HEK293 (cell line): ENCODE data around the gene KIF18B.

ENCODE experiments used
- CTCF ChIA-PET: fragments of 350-600 bp; formaldehyde crosslinking; extraction: SDS; loops from one replicate; lab custom pipeline; 2021; ENCODE audit warnings: antibody characterized with exemption; lab: Yijun Ruan, JAX
- POLR2A ChIA-PET: fragments of 300-600 bp; formaldehyde crosslinking; extraction: SDS; loops from one replicate; lab custom pipeline; 2020; ENCODE audit warnings: antibody characterized with exemption, inconsistent platforms; lab: Yijun Ruan, JAX
- H3K27ac ChIP-seq: fragments of 200-500 bp; sonication (Bioruptor generic); 2 replicates; pipeline ENCODE4 v1.5.1; 2014; ENCODE audit warnings: low read depth, low read length, control low read depth, inconsistent platforms; ENCODE audit errors: extremely low read depth
- H3K36me3 ChIP-seq, 2 experiments: fragments of 200-500 bp in 1 of 2; sonication (Bioruptor generic) in 1 of 2; 1 replicate in 1 of 2; 2 replicates in 1 of 2; pipeline ENCODE4 v1.5.1; 2014 to 2017; ENCODE audit warnings: inconsistent platforms in 2 of 2, low read length in 2 of 2; ENCODE audit not compliant: control insufficient read depth in 2 of 2, insufficient read depth in 1 of 2
- H3K4me1 ChIP-seq: fragments of 200-500 bp; sonication (Bioruptor generic); 2 replicates; pipeline ENCODE4 v1.5.1; 2014; ENCODE audit warnings: mild to moderate bottlenecking, low read length, inconsistent platforms; ENCODE audit not compliant: control insufficient read depth, insufficient read depth
- H3K4me3 ChIP-seq: 2 replicates; pipeline ENCODE4 v1.5.1; 2011; ENCODE audit warnings: low read depth, mild to moderate bottlenecking, control low read depth, low read length, moderate library complexity
- H3K9me3 ChIP-seq: fragments of 200-500 bp; sonication (Bioruptor generic); 2 replicates; pipeline ENCODE4 v1.5.1; 2014; ENCODE audit warnings: low read depth, low read length, inconsistent platforms; ENCODE audit not compliant: control insufficient read depth, insufficient read depth
- ATF2 ChIP-seq: fragments of 450-650 bp; formaldehyde crosslinking; IDR thresholded peaks from 2 replicates; pipeline ENCODE4 v1.5.1; 2016; ENCODE audit warnings: missing biosample characterization, missing genetic modification characterization, low read depth
- EGR2 ChIP-seq: fragments of 450-650 bp; formaldehyde crosslinking; IDR thresholded peaks from 2 replicates; pipeline ENCODE4 v1.5.1; 2016; ENCODE audit warnings: low read depth, missing biosample characterization, missing genetic modification characterization
- TCF7L2 ChIP-seq: IDR thresholded peaks from 2 replicates; pipeline ENCODE4 v1.6.1; 2011; ENCODE audit warnings: low read depth, mild to moderate bottlenecking, inconsistent platforms, low read length, moderate library complexity, borderline replicate concordance
- ZBTB44 ChIP-seq: fragments of 450-650 bp; IDR thresholded peaks from 2 replicates; pipeline ENCODE4 v1.5.1; 2018; ENCODE audit warnings: missing biosample characterization, mild to moderate bottlenecking, missing genetic modification characterization
- ZFHX2 ChIP-seq: fragments of 450-650 bp; formaldehyde crosslinking; conservative IDR thresholded peaks from 2 replicates; pipeline ENCODE4 v1.5.1; 2016; ENCODE audit warnings: missing biosample characterization, missing genetic modification characterization
- ZFP41 ChIP-seq: fragments of 450-650 bp; formaldehyde crosslinking; IDR thresholded peaks from 2 replicates; pipeline ENCODE4 v1.5.1; 2016; ENCODE audit warnings: missing biosample characterization, missing genetic modification characterization, borderline replicate concordance
- ZNF169 ChIP-seq: fragments of 450-650 bp; formaldehyde crosslinking; IDR thresholded peaks from 2 replicates; pipeline ENCODE4 v1.5.1; 2016; ENCODE audit warnings: missing biosample characterization, missing genetic modification characterization
- ZNF214 ChIP-seq: fragments of 450-650 bp; formaldehyde crosslinking; IDR thresholded peaks from 2 replicates; pipeline ENCODE4 v1.5.1; 2017; ENCODE audit warnings: missing biosample characterization, mild to moderate bottlenecking, missing genetic modification characterization, borderline replicate concordance
- ZNF23 ChIP-seq: fragments of 450-650 bp; formaldehyde crosslinking; IDR thresholded peaks from 2 replicates; pipeline ENCODE4 v1.5.1; 2016; ENCODE audit warnings: missing biosample characterization, missing genetic modification characterization, borderline replicate concordance
- ZNF266 ChIP-seq: fragments of 450-650 bp; formaldehyde crosslinking; IDR thresholded peaks from 2 replicates; pipeline ENCODE4 v1.5.1; 2016; ENCODE audit warnings: missing biosample characterization, missing genetic modification characterization, low read depth
- ZNF324 ChIP-seq: fragments of 450-650 bp; formaldehyde crosslinking; IDR thresholded peaks from 2 replicates; pipeline ENCODE4 v1.5.1; 2016; ENCODE audit warnings: missing biosample characterization, missing genetic modification characterization
- ZNF501 ChIP-seq: fragments of 450-650 bp; formaldehyde crosslinking; IDR thresholded peaks from 2 replicates; pipeline ENCODE4 v1.5.1; 2016; ENCODE audit warnings: missing biosample characterization, missing genetic modification characterization
- ZNF518A ChIP-seq: fragments of 450-650 bp; formaldehyde crosslinking; conservative IDR thresholded peaks from 2 replicates; pipeline ENCODE4 v1.5.1; 2016; ENCODE audit warnings: low read depth, missing biosample characterization, missing genetic modification characterization
- ZNF560 ChIP-seq: fragments of 450-650 bp; formaldehyde crosslinking; IDR thresholded peaks from 2 replicates; pipeline ENCODE4 v1.5.1; 2017; ENCODE audit warnings: missing biosample characterization, missing genetic modification characterization, borderline replicate concordance
- ZNF701 ChIP-seq: fragments of 450-650 bp; formaldehyde crosslinking; IDR thresholded peaks from 2 replicates; pipeline ENCODE4 v1.5.1; 2016; ENCODE audit warnings: missing biosample characterization, missing genetic modification characterization
- ZSCAN30 ChIP-seq: fragments of 450-650 bp; IDR thresholded peaks from 2 replicates; pipeline ENCODE4 v1.5.1; 2018; ENCODE audit warnings: missing biosample characterization, mild to moderate bottlenecking, missing genetic modification characterization, moderate library complexity

The KIF18B gene

GRCh38 chr17:44969144-44969780 is 21.7 kb upstream of the KIF18B start:
- peaks cover 3% of the 10 kb centered on the region for H3K4me1 ChIP-seq
- H3K27ac ChIP-seq = no peak overlapping the region
- TF ChIP-seq ZNF266 (tag by site-specific recombination) (no peak), ZNF324 (tag by site-specific recombination) (no peak), ZNF560 (tag by site-specific recombination) (no peak), ZNF501 (no peak), ZFP41 (tag by site-specific recombination) (no peak), ATF2 (tag by site-specific recombination) (no peak), ZNF169 (tag by site-specific recombination) (no peak), ZNF518A (no peak), TCF7L2 (no peak), EGR2 (tag by site-specific recombination) (peak; percentile 71), ZSCAN30 (tag by site-specific recombination) (no peak), ZFHX2 (tag by site-specific recombination) (peak; percentile 81), ZNF23 (tag by site-specific recombination) (no peak), ZNF214 (tag by site-specific recombination) (no peak), ZBTB44 (tag by site-specific recombination) (no peak), ZNF701 (no peak)
- TF ChIP-seq, all 188 proteins: peak for 2
- Histone ChIP-seq H3K36me3 (no peaks in the 10 kb centered on the region), H3K4me3 (no peak overlapping the region), H3K9me3 (no peaks in the 10 kb centered on the region)
- ChIA-PET CTCF (interaction anchor here (0.6 to 2.0 kb wide), 7 partner anchors 29 to 89 kb away, joined by 3 to 10 read pairs (median 3); no protein-coding TSS in a partner anchor), POLR2A (interaction anchor here (0.8 to 1.4 kb wide), 4 partner anchors 8 to 192 kb away, joined by 3 to 5 read pairs (median 4); partner anchors contain the start of gene HEXIM2)
